ENCODE measurements around the gene PLAGL1. TPM values are rescaled to one million over a fixed set of nuclear protein-coding genes. Genes with fewer than 3 reads are reported as not detected.

The PLAGL1 gene
- total RNA-seq, 1 donor from 2014 or later, result 40.9 TPM

GRCh38 chr6:143966312-143966711, 41.7 kb downstream of the PLAGL1 start:
- DNase-seq (ENCODE audit: low spot score), result no peak

- DNase-seq (ENCODE audit: low spot score), result no peak
These were observed 42.4 kb downstream of the PLAGL1 start for GRCh38 chr6:143965503-143966171.

- no peak for DNase-seq (ENCODE audit: low spot score)
These were observed 43.4 kb downstream of the PLAGL1 start for GRCh38 chr6:143964674-143965081.

- DNase-seq (ENCODE audit: low spot score), result no peak
These were observed 44.7 kb downstream of the PLAGL1 start for GRCh38 chr6:143963158-143963919.

- no peak for DNase-seq (ENCODE audit: low spot score)
These were observed 45.9 kb downstream of the PLAGL1 start for GRCh38 chr6:143961886-143962878.

- DNase-seq (ENCODE audit: low spot score), result no peak
These were observed 47.0 kb downstream of the PLAGL1 start for GRCh38 chr6:143961066-143961465.

- DNase-seq (ENCODE audit: low spot score), result no peak
These were observed 48.1 kb downstream of the PLAGL1 start for GRCh38 chr6:143959927-143960326.

GRCh38 chr6:143958839-143959399, 49.1 kb downstream of the PLAGL1 start:
- no peak for DNase-seq (ENCODE audit: low spot score)

GRCh38 chr6:143957679-143958274, 50.3 kb downstream of the PLAGL1 start:
- DNase-seq (ENCODE audit: low spot score), result no peak

- no peak for DNase-seq (ENCODE audit: low spot score)
These were observed 52.1 kb downstream of the PLAGL1 start for GRCh38 chr6:143955971-143956370.

- no peak for DNase-seq (ENCODE audit: low spot score)
These were observed 54.1 kb downstream of the PLAGL1 start for GRCh38 chr6:143953922-143954321.

- DNase-seq (ENCODE audit: low spot score), result no peak
These were observed 54.9 kb downstream of the PLAGL1 start for GRCh38 chr6:143952947-143953701.

- no peak for DNase-seq (ENCODE audit: low spot score)
These were observed 55.8 kb downstream of the PLAGL1 start for GRCh38 chr6:143952060-143952778.

- DNase-seq (ENCODE audit: low spot score), result no peak
These were observed 57.2 kb downstream of the PLAGL1 start for GRCh38 chr6:143950875-143951274.

GRCh38 chr6:143949962-143950361, 58.1 kb downstream of the PLAGL1 start:
- DNase-seq (ENCODE audit: low spot score), result no peak

GRCh38 chr6:143949535-143949934, 58.5 kb downstream of the PLAGL1 start:
- no peak for DNase-seq (ENCODE audit: low spot score)

- no peak for DNase-seq (ENCODE audit: low spot score)
These were observed 59.9 kb downstream of the PLAGL1 start for GRCh38 chr6:143948208-143948607.

GRCh38 chr6:143941852-143942627, 66.0 kb downstream of the PLAGL1 start:
- no peak for DNase-seq (ENCODE audit: low spot score)
